ENCODE results near the gene PDE3A.

Gene PDE3A

DNA sequence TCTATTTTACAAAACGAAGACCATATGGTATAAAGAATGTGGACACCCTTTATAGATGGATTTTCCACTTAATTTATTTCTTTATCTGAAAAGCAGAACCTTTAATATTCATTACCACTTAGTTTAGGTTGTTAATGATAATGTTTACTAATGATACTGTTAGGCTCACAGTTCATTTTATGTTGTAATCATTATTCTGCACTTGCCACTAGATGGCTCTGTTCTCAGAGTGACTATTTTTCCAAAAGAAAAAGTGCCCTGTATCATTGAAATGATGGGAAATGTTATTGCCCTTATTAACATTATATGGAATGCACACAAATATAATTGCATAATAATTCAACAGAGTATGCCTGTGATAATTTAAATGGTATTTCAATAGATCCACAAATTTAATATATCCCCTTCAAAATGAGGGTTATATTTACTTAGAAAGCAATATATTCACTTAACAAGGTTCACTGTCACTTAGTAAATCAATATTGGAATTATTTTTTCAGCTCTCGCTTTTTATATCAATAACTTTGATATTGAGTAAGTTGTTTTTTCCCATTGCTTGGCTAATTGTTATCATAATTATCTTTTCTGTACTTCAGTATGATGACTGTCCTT lies 95.7 kb downstream of the PDE3A start:
- DNase-seq, result no peak

DNA sequence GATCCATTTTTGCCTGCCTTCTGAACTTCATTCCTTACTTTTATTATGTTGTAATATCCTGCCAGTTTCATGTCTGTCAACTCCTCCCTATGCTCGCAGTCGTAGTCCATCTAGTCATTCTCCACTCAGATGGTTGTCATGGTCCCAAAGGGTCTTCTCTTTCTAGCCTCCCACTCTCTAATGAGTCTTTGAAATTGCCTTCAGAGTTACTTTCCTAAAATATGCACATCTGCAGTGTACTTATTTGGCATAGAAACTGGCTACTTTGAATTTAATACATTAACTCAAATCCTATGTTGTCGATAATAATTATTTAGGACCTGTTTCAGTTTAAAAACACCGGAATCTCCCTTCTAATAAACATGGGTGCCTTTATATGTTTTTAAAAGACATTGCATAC lies 101.0 kb downstream of the PDE3A start:
- no peak for DNase-seq

DNA sequence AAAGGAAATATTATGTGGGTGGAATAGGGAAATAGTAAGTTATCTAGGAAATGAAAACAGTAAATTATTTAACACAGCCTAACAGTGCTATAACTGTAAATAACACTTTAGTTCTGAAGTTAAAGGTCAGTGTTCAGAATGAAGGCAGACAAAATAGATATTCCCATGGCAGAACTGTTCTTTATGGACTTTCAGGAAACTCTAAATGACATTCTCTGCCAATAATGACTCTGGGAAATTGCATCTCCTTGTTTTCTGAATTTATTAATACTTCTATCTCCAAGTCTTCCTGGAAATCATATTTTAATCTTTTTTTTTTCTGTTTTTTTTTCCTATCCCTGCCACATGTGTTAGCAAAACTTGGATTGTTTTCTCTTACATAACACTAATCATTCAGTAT lies 101.4 kb downstream of the PDE3A start:
- DNase-seq, result no peak

DNA sequence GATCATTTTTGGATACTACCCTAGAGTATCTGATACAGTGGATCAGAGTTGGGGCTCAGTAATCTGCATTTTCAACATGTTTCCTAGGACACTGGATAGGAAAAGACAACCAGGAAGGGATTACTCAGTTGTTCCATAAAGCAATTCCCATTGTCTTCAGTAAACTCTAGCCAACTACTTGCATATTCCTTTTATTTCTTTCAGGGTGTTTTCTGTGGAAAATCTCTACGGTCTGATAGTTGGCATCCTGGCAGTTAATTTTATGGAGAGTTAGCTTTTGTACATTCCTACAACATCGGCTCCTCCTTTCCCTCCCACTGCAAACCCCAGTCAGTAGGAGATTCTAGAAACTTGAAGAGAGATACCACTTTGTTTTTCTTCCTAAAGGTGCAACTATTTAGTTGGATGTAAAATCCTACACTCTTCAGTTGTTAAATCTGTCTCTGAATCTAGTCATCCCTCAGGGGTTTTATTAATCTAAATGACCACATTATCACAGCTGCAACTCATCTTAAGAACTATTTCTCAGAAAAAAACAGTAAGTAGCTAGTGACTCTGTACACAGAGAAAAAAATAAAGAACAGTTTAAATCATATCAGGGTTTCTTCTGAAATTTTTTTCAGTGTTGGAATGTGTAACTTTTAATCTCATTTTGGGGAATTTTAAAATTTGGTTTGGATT lies 103.9 kb downstream of the PDE3A start:
- DNase-seq, result no peak

DNA sequence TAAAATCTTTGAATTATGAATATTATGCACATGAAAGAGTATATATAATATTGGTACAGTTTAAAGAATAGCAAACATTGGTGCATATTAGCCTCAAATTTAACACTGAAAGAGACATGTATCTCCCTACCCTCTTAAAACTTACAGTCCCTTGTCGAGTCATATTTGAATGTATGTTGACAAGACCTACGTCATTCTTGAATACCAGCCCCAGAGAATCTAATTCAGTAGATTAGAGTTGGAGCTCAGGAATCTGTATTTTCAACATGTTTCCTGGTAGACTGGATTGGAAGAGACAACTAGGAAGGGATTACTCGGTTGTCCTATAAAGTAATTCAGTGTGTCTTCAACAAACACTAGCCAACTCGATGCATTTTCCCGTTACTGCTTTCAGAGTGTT lies 104.8 kb downstream of the PDE3A start:
- no peak for DNase-seq

DNA sequence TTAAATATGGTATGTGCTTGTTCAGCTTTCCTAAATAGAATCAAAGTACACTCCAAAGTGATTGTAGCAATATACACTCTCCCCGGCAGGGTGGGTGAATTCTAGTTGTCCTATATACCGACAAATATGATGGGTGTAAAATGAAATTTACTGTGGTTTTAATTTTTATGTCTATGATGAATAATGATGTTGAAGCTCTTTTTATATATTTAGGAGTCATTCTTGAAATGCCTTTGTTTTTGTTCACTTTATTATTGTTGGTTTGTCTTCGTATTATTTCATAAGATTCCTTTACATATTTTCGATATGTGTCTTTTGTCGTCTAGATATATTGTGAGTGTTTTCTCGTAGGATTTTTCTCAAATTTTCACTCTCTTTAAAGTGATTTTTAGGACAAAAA lies 105.7 kb downstream of the PDE3A start:
- no peak for DNase-seq

DNA sequence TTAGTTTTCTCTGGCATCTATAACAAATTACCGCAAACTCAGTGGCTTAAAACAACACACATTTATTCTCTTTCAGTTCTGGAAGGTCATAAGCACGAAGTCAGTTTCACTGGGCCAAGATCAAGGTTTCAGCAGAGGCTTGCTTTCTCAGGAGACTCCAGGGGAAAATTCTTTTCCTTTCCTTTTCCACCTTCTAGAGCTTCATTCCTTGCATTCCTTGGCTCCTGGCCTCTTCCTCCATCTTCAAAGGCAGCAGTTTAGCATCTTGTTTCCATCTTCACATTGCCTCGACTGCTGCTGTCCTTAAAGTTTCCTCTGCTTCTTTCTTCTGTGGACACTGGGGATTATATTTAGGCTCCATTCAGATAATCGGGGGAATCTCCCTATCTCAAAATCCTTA lies 106.1 kb downstream of the PDE3A start:
- DNase-seq, result no peak

DNA sequence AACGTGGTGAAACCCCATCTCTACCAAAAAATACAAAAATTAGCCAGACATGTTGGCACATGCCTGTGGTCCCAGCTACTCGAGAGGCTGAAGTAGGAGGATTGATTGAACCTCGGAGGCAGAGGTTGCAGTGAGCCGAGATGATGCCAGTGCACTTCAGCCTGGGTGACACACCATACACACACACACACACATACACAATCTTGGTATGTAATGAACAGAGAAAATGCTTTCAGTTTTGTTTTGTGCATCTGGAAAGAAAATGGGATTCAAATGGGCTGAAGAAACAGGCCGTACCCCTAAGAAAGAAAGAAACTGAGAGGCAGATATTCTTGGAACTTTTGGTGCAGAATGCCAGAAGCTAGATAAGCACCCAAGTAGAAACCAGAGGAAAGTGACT lies 107.2 kb downstream of the PDE3A start:
- no peak for DNase-seq

DNA sequence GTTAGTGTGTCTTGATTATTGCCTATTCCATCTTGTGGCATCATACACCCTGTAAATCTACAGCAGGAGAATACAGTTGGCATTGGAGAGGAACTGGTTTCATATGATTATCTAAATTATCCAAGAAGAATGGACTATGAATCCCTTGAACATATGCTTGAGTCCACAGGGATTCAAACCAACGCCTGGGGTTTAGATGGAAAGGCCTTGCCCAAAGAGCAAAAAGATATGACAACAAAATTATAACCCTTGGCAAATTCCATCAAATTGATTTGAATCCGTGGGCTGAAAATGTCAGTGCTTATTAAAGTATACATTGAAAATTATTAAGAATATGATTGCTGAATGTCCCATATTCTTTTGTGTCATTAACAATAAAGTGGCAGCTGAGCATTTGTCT lies 108.2 kb downstream of the PDE3A start:
- DNase-seq, result no peak

DNA sequence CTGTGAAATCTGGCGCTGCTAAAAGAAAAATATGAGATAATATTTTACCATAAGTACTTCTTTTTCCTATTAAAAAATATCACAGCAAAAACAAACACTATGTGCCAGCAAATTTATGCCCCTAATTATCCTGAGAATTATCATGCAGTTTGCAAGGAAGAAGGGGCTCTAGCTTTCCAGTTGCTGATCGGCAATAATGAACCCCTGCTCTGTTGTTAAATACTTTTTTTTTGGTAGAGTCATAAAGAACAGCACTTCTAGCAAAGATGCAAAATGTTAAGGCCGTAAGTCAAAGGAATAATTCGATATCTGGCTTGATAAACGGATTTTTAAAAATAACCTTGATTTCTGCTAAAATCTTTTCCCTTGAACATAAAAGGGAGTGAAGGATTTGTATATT lies 108.9 kb downstream of the PDE3A start:
- DNase-seq, result no peak

DNA sequence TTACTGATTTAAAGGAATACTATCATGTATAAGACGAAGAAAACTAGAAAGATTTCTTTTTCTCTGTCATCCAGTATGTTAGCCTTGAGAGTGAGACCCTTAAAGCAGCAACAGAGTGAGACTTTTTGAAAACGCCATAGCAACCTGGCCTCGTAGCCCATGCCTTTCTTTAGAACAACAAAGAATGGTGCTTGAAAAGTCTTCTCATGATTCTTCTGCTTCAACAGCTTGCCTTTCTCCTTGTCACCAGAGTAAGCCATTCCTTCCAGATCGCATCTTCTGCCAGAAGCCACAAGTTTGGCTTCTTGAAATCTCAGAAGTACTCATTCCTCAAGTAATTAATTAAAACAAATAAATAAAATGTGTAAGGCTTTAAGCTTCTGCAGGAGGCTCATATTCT lies 109.3 kb downstream of the PDE3A start:
- DNase-seq, result no peak

DNA sequence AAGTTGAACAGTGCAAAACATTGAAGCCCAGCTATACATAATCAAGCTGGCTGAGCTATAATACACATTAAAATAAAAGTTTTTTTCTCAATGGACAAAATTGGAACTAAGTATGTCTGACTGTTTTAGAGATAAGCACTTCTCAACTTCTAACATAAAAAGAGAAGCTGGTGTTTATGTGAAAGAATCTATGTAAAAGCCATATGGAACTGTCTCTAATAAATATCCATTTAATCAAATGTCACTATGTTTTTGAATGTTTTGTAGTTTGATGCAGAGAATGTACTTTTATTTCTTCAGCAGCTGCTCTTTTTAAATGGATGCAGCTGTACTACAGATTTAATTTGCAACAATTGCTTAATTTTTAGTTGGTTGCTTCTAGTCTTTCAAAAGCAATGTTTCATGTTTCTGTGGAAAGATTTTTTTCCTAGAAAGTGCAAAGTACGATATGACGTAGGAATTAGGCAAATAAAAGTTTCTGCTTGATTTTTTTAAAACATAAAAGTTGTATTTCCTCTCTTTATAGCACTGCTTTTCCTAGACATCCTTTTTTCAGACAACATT lies 114.2 kb downstream of the PDE3A start:
- DNase-seq, result no peak

DNA sequence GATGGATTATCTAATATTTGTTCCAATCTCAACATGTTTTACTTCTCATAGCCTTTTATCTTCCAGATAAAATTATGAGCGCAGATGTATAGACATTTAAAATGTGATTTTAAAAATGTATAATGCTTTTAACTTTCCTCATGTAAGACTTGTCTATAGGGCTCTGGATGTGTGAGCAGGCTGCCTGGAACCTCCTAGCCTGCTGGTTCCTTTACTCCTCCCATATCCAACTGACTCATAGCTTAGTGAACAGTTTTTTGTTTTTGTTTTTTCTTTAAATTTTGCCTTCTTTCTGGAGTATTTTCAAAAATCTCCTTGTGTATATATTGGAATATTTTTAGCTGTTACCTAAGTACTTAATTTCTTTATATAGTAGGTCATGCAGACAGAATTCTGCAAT lies 115.4 kb downstream of the PDE3A start:
- no peak for DNase-seq

DNA sequence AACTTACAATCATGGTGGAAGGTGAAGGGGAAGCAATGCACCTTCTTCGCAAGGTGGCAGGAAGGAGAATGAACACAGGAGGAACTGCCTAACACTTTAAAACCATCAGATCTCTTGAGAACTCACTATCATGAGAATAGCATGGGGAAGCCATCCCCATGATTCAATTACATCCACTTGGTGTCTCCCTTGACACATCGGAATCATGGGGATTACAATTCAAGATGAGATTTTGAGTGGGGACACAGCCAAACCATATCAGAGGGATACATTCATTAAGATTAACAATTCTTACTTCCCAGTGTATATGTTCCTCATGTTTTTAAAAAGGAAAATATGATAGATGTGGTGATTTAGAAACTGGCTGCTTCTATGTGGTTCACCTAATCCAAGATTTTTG lies 117.9 kb downstream of the PDE3A start:
- DNase-seq, result no peak

DNA sequence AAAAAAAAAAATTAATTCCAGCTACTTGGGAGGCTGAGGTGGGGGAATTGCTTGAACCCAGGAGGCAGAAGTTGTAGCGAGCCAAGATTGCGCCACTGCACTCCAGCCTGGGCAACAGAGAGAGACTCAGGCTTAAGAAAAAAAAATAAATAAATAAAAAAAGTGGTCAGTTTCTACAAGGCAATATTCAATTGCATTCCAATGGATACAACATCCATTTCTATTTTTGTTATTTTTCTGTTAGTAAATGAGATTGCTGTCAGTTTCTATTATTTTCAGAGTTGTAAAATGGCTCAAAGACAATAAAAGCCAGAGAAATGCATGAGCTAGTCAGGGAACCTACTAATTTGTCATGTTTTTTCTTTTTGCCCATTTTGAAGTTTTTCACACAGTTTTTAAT lies 119.2 kb downstream of the PDE3A start:
- DNase-seq, result no peak

DNA sequence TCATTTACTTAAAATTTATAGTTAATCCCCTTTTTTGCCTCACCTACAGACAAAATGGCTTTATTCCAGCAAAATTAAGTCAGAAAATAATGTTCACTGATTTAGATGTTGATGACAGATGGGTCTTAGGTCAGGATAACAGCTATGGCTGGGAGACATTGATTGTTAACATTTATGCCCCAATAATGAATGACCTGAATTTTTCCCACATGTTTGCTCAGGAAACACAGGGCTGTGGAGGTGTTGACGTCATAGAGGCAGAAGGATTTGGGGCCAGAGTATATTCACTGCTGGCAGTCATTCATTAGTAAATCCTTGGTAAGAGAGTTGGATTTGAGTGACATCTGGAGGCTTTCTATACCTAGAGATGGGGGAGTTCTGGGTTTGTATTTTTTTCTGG lies 121.3 kb downstream of the PDE3A start:
- no peak for DNase-seq

DNA sequence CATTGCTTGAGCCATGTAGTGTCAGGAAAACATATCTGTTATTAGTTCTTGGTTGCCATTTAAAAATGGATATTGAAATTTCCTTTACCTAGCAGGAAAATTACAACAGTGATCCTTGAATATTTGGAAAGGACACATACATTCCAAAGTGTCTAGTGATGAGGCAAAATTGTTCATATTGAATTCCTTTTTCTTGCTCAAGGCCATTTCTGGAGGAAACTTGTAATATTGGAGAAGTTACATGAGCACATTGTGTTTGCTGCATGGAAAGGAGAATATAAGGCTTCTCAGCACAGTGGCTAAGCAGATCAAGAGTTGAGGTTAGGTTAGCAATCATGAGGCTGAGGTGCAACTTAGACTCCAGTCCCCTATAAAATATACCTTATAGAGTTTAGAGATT lies 121.9 kb downstream of the PDE3A start:
- DNase-seq, result no peak

DNA sequence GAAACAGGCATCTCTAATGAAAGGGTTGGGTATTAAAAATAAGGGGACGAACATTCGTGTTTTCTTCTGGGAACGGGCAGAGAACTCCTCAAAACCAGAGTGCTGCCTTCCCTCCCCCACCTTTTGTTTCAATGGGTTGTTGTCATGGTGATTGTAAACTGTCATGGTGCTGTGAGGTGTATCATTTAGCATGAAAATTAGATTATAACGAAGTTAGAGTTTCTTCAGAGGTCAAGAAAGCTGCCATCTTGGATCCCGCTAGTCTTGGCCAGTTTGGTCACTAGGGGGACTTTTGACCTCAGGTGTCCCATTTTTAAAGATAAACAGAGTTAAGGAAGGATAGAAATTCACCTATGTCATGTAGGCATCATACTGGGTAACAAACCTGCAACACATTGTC lies 123.0 kb downstream of the PDE3A start:
- no peak for DNase-seq

DNA sequence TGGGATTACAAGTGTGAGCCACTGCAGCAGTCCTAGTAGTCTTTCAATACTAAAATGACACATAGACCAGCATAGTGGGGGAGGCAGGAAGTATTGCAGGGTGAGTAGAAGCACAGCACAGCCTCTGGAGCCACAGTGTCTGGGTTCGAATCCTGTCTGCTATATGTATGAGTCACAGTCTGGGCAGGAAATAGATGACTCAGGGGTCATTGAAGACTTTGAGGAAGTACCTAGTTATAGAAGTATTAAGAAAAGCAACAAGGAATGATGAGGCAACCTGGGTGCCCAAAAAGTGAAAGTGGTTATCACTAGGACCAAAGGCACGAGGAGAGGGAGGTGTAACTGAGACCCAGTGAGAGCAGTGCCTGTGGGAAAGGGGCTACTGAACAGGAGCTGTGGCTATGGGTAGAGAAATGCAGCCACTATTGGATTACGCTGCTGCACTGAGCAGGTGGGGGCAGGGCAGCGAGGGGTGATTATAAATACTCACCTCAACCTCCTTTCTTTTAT lies 124.0 kb downstream of the PDE3A start:
- no peak for DNase-seq

DNA sequence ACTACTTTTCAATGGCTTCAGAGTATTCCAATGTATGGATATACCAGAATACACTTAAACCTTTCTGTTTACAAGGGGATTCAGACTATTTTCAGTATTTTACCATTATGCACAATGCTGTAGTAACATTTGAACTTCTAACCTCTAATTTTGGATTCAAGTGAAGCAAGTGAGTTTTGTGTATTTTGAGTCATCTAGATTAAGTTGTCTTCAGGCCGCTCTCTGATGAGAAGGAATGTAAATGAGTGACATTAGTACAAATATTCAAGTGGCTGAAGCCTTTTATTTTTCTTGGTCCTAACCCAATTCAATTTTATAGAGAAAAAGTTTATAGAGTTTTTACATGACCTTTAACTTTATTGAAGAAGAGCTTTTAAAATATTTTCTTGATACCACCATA lies 125.6 kb downstream of the PDE3A start:
- no peak for DNase-seq

DNA sequence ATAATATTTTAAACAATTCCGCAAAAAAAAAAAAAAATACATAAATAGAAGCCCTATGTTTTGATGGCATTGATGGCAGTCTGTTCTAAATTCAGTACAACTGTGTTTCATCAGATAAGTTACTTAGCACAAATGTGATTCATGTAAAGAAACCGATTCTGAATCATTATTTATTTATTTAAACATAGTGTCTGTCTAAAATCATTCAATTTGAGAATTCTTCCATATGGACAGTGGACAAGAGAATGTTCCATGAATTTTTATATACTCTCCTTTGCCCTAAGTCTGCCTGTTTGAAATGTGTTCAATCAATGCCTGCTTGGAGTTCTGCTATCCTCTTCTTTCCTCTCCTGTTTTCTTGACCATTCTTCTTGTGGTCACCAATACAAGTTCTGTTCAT lies 126.5 kb downstream of the PDE3A start:
- no peak for DNase-seq

DNA sequence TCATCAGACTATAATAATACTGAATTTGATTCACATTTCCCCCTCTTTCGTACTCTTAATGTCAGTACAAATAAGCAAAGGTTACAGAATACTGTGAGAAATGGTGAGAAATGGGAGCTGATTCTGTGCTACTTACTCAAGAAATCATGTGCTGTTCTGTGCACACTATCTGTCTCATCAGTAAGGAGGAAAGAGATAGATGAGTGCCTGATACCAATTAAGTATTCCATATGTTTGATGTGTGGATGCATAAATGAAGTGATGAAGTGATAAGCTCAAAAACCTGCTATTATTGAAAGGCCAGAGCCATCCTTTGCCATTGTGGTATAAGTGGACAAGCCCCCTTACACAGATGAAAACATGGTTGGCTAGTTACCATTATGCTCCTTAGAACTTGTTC lies 127.7 kb downstream of the PDE3A start:
- no peak for DNase-seq

DNA sequence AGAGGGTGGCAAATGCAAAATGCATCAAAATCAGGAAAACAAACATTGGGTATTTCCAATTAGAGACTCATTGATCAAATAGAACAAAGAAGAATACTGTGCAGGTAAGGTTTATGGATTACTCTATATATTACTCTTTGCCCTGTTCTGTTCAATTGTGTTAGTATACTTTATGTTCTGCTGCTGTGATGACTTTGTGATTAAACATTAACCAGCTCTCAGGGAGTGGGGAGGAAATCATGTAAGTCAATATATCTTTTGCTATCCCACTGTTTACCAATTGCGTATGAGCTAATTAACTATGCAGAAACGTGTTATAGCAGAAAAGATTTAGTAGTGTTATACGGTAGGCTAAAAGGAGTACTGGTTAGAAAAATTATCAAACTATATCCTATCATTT lies 129.4 kb downstream of the PDE3A start:
- DNase-seq, result no peak

DNA sequence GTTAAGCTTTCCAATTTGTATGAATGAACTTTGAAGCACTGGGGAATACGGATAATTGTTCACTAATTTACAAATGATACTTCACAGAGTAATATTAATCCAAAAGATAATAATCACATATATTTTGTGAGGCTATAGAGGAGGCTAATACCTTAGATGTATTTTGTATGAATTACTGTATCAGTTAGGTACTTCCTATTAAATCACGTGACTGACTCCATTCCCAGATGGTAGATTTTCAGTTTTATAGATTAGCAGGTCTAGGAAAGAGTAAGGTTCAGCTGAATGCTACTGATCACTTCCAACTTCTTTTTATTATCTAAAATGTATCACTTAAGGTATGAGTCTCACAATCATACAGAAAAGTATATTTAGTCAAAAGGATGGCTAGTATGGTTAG lies 133.6 kb downstream of the PDE3A start:
- no peak for DNase-seq

DNA sequence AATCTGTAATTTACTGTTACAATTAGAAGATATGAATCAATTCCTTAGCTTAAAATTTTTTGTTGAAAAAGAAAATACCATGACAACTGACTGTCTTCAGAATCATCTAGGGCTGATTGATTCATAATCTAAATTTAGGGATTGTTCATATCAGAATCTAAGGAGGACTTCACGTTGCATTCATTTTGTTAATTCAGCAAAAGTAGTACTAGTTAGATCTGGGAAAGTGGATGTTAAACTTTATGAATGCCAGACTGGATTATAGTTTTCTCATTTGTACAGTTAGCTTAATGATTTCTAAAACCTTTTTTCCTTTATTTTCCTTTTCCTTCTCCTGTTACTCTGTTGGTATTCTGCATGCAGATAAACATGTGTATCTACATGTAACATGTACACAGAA lies 135.5 kb downstream of the PDE3A start:
- no peak for DNase-seq

All from activated CD4-positive, CD25-positive, alpha-beta regulatory T cell treated with anti-CD3 and anti-CD28 coated beads, Interleukin-2, amount 50 U/mL, for 72 hours (primary cell).